HG03558 (cell line): ENCODE measurements around the gene ZNFX1.

Source experiments
- ATAC-seq: cut with Tn5 transposase; IDR thresholded peaks from one replicate; pipeline ENCODE4 v1.9.1; 2021; ENCODE audit warnings: moderate number of reproducible peaks; ENCODE audit not compliant: unreplicated experiment; ENCODE audit errors: extremely low read depth

The ZNFX1 gene

GRCh38 chr20:49293122-49293521 is 15.3 kb upstream of the ZNFX1 start:
- ATAC-seq: no peak

GRCh38 chr20:49292010-49292409 is 14.2 kb upstream of the ZNFX1 start:
- ATAC-seq: no peak

- no peak for ATAC-seq
Measured at GRCh38 chr20:49291200-49291599, 13.3 kb upstream of the ZNFX1 start.

- no peak for ATAC-seq
Measured at GRCh38 chr20:49290608-49291191, 12.8 kb upstream of the ZNFX1 start.

- no peak for ATAC-seq
Measured at GRCh38 chr20:49288784-49289696, 11.2 kb upstream of the ZNFX1 start.

- ATAC-seq: no peak
Measured at GRCh38 chr20:49288250-49288751, 10.4 kb upstream of the ZNFX1 start.

GRCh38 chr20:49287555-49288249 is 9.8 kb upstream of the ZNFX1 start:
- no peak for ATAC-seq

GRCh38 chr20:49286689-49287551 is 9.1 kb upstream of the ZNFX1 start:
- no peak for ATAC-seq

GRCh38 chr20:49285813-49286494 is 8.1 kb upstream of the ZNFX1 start:
- ATAC-seq: no peak

GRCh38 chr20:49285233-49285668 is 7.4 kb upstream of the ZNFX1 start:
- no peak for ATAC-seq

GRCh38 chr20:49284818-49285217 is 7.0 kb upstream of the ZNFX1 start:
- ATAC-seq: no peak

GRCh38 chr20:49283703-49284625 is 6.1 kb upstream of the ZNFX1 start:
- no peak for ATAC-seq

- ATAC-seq: no peak
Measured at GRCh38 chr20:49283176-49283702, 5.4 kb upstream of the ZNFX1 start.

- ATAC-seq: no peak
Measured at GRCh38 chr20:49282584-49283171, 4.8 kb upstream of the ZNFX1 start.

GRCh38 chr20:49281913-49282467 is 4.1 kb upstream of the ZNFX1 start:
- ATAC-seq: no peak

GRCh38 chr20:49281059-49281912 is 3.4 kb upstream of the ZNFX1 start:
- ATAC-seq: no peak
